K562 (cell line): ENCODE data around the gene AGAP1. TPM values are rescaled to one million over a fixed set of nuclear protein-coding genes. Genes with fewer than 3 reads are reported as not detected.

Experiments
- ADNP ChIP-seq: fragments of 200-800 bp; sonication (Bioruptor generic); IDR thresholded peaks from 2 replicates; pipeline ENCODE4 v1.6.1; 2016; ENCODE audit warnings: missing genetic modification characterization, missing compliant biosample characterization
- CBFA2T3 ChIP-seq: fragments of 450-650 bp; IDR thresholded peaks from 2 replicates; pipeline ENCODE4 v1.6.1; 2017
- CBX1 ChIP-seq: sonication (generic); IDR thresholded peaks from 2 replicates; pipeline ENCODE4 v1.6.1; 2016; ENCODE audit warnings: antibody characterized with exemption, low read depth, mild to moderate bottlenecking
- DEAF1 ChIP-seq: fragments of 450-650 bp; formaldehyde crosslinking; IDR thresholded peaks from 2 replicates; pipeline ENCODE4 v1.4.0; 2020; ENCODE audit warnings: mild to moderate bottlenecking, moderate library complexity
- GABPA ChIP-seq: fragments of 200-800 bp; sonication (Bioruptor generic); conservative IDR thresholded peaks from 2 replicates; pipeline ENCODE4 v1.6.1; 2016; ENCODE audit warnings: low read depth, missing genetic modification characterization, missing compliant biosample characterization
- MITF ChIP-seq: IDR thresholded peaks from 2 replicates; pipeline ENCODE4 v1.6.1; 2014; ENCODE audit warnings: antibody characterized with exemption
- NCOA1 ChIP-seq: fragments of 450-650 bp; IDR thresholded peaks from 2 replicates; pipeline ENCODE4 v1.6.1; 2016; ENCODE audit warnings: low read depth
- NCOR1 ChIP-seq: fragments of 450-650 bp; IDR thresholded peaks from 2 replicates; pipeline ENCODE4 v1.6.1; 2016; ENCODE audit warnings: mild to moderate bottlenecking, moderate library complexity
- NFE2L1 ChIP-seq: fragments of 450-650 bp; IDR thresholded peaks from 2 replicates; pipeline ENCODE4 v1.6.1; 2016; ENCODE audit warnings: missing genetic modification characterization, low read depth, mild to moderate bottlenecking, missing compliant biosample characterization, moderate library complexity, borderline replicate concordance
- PTTG1 ChIP-seq: fragments of 450-650 bp; IDR thresholded peaks from 2 replicates; pipeline ENCODE4 v1.6.1; 2016; ENCODE audit warnings: low read depth, mild to moderate bottlenecking, missing genetic modification characterization, missing compliant biosample characterization
- SMAD2 ChIP-seq: fragments of 150-350 bp; IDR thresholded peaks from 2 replicates; pipeline ENCODE4 v1.6.1; 2014; ENCODE audit warnings: low read depth, mild to moderate bottlenecking, low read length
- TOE1 ChIP-seq, 2 experiments: fragments of 450-650 bp in 1 of 2; sonication (generic) in 1 of 2; formaldehyde crosslinking in 1 of 2; IDR thresholded peaks; 2 replicates each; pipeline versions ENCODE4 v1.7.1 to v1.8.0; 2016 to 2022; ENCODE audit warnings: borderline replicate concordance in 2 of 2, mild to moderate bottlenecking in 2 of 2, antibody characterized with exemption in 1 of 2, inconsistent platforms in 1 of 2, low read depth in 1 of 2, missing genetic modification reagents in 1 of 2, moderate library complexity in 1 of 2
- TRIM28 ChIP-seq: fragments of 450-650 bp; IDR thresholded peaks from 2 replicates; pipeline ENCODE4 v1.6.1; 2017
- USF1 ChIP-seq: sonication (generic); formaldehyde crosslinking; IDR thresholded peaks from 2 replicates; pipeline ENCODE4 v1.9.0; 2022; ENCODE audit warnings: mild to moderate bottlenecking, missing genetic modification reagents
- ZNF407 ChIP-seq: fragments of 450-650 bp; IDR thresholded peaks from 2 replicates; pipeline ENCODE4 v1.6.1; 2016; ENCODE audit warnings: low read depth
- ZNF707 ChIP-seq: fragments of 250-450 bp; sonication (Bioruptor Pico); conservative IDR thresholded peaks from 2 replicates; pipeline ENCODE4 v1.8.0; 2022; ENCODE audit warnings: inconsistent platforms, mild to moderate bottlenecking, moderate library complexity
- ZSCAN29 ChIP-seq: fragments of 450-650 bp; IDR thresholded peaks from 2 replicates; pipeline ENCODE4 v1.6.1; 2017
- polyA plus RNA-seq, 8 experiments: library from polyadenylated mRNA; depleted of rRNA in 4 of 8; stranded (reverse) in 5 of 8; unstranded in 3 of 8; fragments of >200 nt; fragmentation: Nextera tagmentation in 2 of 8; fragmentation: Illumina TruSeq in 1 of 8; extraction: Ambion mirVana in 2 of 8; extraction: Trizol in 1 of 8; gene quantifications; 2 replicates each; pipeline versions ENCODE4 v1.2.1 to v1.2.3, GENCODE V29; 2011 to 2014; ENCODE audit warnings: inconsistent platforms in 1 of 8, missing spikeins in 1 of 8
- total RNA-seq, 7 experiments: library from RNA; depleted of rRNA in 6 of 7; stranded (reverse); fragments of >200 nt in 6 of 7; fragmentation: Illumina TruSeq in 2 of 7; extraction: Trizol in 2 of 7; gene quantifications; 2 replicates each; pipeline versions ENCODE4 v1.2.1 to v1.2.3, GENCODE V29; 2011 to 2021; ENCODE audit warnings: low replicate concordance in 1 of 7

AGAP1 gene
- total and polyA plus RNA-seq, 9 of the 15 experiments (the other 6 are each of a cell fraction or from before 2014, with no cell fraction given), result 1.3 to 24.0 (median 10.6) TPM

GRCh38 chr2:235444101-235444597 lies 49.7 kb upstream of the AGAP1 start (continued):
- TF ChIP-seq MITF (peak; percentile 90), CBFA2T3 (peak; percentile 77), TOE1 (IDR thresholded peaks at IDR 0.05; ENCODE audit: borderline replicate concordance) (peak; percentile 90), TOE1 (CRISPR knock-in tag; IDR thresholded peaks at IDR 0.05; ENCODE audit: borderline replicate concordance, low read depth) (no peak), SMAD2 (no peak), USF1 (CRISPR knock-in tag) (peak; percentile 72), ZSCAN29 (no peak), CBX1 (peak; percentile 77; the same call in 1 of the 2 replicates), PTTG1 (tag) (no peak), GABPA (0 out of 2 replicates have a peak, but pooled peaks have one; percentile 11), ADNP (tag) (0 out of 2 replicates have a peak, but pooled peaks have one; percentile 53), NFE2L1 (tag) (no peak), DEAF1 (CRISPR knock-in tag) (no peak), ZNF407 (no peak), NCOA1 (peak; percentile 78), ZNF707 (CRISPR knock-in tag) (0 out of 2 replicates have a peak, but pooled peaks have one; percentile 6), NCOR1 (peak; percentile 62; the same call in 1 of the 2 replicates), TRIM28 (peak; percentile 91)
